ENCODE measurements around the gene MGAT5. TPM values are rescaled to one million over a fixed set of nuclear protein-coding genes. Genes with fewer than 3 reads are reported as not detected.

MGAT5 gene
- total RNA-seq, 1 experiment from 2014 or later = 34.0 TPM

DNA sequence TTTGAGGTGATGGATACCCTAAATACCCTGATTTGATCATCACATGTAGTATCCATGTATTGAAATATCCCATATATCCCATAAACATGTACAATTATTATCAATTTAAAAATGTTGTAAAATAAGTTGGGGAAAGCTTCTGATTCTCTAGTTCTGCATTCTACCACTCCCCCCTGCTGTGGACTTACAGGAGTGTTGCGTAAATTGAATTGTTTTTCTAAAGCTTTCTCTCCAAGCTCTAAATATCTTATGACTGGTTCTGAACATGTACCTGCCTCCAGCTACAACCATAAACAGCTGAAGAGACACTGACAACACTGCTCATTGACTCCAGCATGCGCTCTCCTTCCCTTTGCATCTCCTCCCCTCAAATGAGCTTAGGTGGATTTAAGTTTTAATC is 145.2 kb downstream of the MGAT5 start:
- Histone ChIP-seq H3K79me2 (ENCODE audit: insufficient read depth, low read length) (no peaks in the 10 kb centered on the region), H3K27ac (ENCODE audit: low read depth, low read length) (no peak overlapping the region), H3K9me3 (ENCODE audit: control insufficient read depth in 1 of 2, insufficient read depth in 1 of 2, low read depth in 1 of 2, low read length in 2 of 2) (no peaks in the 10 kb centered on the region), H4K20me1 (ENCODE audit: insufficient read depth) (no peaks in the 10 kb centered on the region), H2AFZ (ENCODE audit: low read depth, low read length, poor library complexity, severe bottlenecking) (no peak overlapping the region), H3K9ac (ENCODE audit: low read length) (no peak overlapping the region), H3K36me3 (ENCODE audit: control insufficient read depth in 1 of 2, insufficient read depth in 2 of 2, low read length in 2 of 2) (no peaks in the 10 kb centered on the region), H3K4me2 (ENCODE audit: low read length) (no peak overlapping the region), H3K4me1 (ENCODE audit: control insufficient read depth in 1 of 2, insufficient read depth in 2 of 2, low read length in 2 of 2) (no peaks in the 10 kb centered on the region), H3K9me2 (ENCODE audit: insufficient read depth) (no peaks in the 10 kb centered on the region), H3K27me3 (ENCODE audit: insufficient read depth, low read length) (no peaks in the 10 kb centered on the region), H3K4me3 (replicated peaks in 1 of 2; ENCODE audit: low read depth in 1 of 2, low read length in 2 of 2) (no peak overlapping the region)
- no peak for TF ChIP-seq EZH2 (IDR thresholded peaks at IDR 0.05)
- no peak for TF ChIP-seq FOSL1 (IDR thresholded peaks at IDR 0.05; ENCODE audit: low read depth)
- TF ChIP-seq TCF7L2 (IDR thresholded peaks at IDR 0.05; ENCODE audit: borderline replicate concordance, extremely low read depth, insufficient read depth, insufficient read length) = no peak
- no peak for TF ChIP-seq ELF1 (IDR thresholded peaks at IDR 0.05; ENCODE audit: borderline replicate concordance, low read depth)
- no peak for TF ChIP-seq EGR1 (IDR thresholded peaks at IDR 0.05; ENCODE audit: low read depth)
- TF ChIP-seq, protein P1, sequence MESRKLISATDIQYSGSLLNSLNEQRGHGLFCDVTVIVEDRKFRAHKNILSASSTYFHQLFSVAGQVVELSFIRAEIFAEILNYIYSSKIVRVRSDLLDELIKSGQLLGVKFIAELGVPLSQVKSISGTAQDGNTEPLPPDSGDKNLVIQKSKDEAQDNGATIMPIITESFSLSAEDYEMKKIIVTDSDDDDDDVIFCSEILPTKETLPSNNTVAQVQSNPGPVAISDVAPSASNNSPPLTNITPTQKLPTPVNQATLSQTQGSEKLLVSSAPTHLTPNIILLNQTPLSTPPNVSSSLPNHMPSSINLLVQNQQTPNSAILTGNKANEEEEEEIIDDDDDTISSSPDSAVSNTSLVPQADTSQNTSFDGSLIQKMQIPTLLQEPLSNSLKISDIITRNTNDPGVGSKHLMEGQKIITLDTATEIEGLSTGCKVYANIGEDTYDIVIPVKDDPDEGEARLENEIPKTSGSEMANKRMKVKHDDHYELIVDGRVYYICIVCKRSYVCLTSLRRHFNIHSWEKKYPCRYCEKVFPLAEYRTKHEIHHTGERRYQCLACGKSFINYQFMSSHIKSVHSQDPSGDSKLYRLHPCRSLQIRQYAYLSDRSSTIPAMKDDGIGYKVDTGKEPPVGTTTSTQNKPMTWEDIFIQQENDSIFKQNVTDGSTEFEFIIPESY (IDR thresholded peaks at IDR 0.05; ENCODE audit: extremely low read depth, insufficient replicate concordance, low read length) = no peak
- TF ChIP-seq, protein P2, sequence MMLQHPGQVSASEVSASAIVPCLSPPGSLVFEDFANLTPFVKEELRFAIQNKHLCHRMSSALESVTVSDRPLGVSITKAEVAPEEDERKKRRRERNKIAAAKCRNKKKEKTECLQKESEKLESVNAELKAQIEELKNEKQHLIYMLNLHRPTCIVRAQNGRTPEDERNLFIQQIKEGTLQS (IDR thresholded peaks at IDR 0.05) = no peak
- no peak for TF ChIP-seq EZH2phosphoT487 (IDR thresholded peaks at IDR 0.05; ENCODE audit: borderline replicate concordance)
- no peak for TF ChIP-seq POLR2AphosphoS5 (IDR thresholded peaks at IDR 0.05; ENCODE audit: low read depth, low read length)
- TF ChIP-seq JUND (IDR thresholded peaks at IDR 0.05) = no peak
- no peak for TF ChIP-seq YY1 (IDR thresholded peaks at IDR 0.05; ENCODE audit: extremely low read depth, insufficient replicate concordance, low read depth, low read length)
- TF ChIP-seq, protein P3, sequence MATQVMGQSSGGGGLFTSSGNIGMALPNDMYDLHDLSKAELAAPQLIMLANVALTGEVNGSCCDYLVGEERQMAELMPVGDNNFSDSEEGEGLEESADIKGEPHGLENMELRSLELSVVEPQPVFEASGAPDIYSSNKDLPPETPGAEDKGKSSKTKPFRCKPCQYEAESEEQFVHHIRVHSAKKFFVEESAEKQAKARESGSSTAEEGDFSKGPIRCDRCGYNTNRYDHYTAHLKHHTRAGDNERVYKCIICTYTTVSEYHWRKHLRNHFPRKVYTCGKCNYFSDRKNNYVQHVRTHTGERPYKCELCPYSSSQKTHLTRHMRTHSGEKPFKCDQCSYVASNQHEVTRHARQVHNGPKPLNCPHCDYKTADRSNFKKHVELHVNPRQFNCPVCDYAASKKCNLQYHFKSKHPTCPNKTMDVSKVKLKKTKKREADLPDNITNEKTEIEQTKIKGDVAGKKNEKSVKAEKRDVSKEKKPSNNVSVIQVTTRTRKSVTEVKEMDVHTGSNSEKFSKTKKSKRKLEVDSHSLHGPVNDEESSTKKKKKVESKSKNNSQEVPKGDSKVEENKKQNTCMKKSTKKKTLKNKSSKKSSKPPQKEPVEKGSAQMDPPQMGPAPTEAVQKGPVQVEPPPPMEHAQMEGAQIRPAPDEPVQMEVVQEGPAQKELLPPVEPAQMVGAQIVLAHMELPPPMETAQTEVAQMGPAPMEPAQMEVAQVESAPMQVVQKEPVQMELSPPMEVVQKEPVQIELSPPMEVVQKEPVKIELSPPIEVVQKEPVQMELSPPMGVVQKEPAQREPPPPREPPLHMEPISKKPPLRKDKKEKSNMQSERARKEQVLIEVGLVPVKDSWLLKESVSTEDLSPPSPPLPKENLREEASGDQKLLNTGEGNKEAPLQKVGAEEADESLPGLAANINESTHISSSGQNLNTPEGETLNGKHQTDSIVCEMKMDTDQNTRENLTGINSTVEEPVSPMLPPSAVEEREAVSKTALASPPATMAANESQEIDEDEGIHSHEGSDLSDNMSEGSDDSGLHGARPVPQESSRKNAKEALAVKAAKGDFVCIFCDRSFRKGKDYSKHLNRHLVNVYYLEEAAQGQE (IDR thresholded peaks at IDR 0.05; ENCODE audit: low read depth) = no peak
- TF ChIP-seq, protein P4, sequence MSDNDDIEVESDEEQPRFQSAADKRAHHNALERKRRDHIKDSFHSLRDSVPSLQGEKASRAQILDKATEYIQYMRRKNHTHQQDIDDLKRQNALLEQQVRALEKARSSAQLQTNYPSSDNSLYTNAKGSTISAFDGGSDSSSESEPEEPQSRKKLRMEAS (IDR thresholded peaks at IDR 0.05) = no peak
- TF ChIP-seq SRF (IDR thresholded peaks at IDR 0.05; ENCODE audit: low read depth) = no peak
- TF ChIP-seq CBX3 (IDR thresholded peaks at IDR 0.05; ENCODE audit: low read depth) = no peak
- no TSS peak for BruUV-seq (replicated peaks)
- intact Hi-C loops (cut with micrococcal nuclease) = no loop called here
- ChIA-PET POLR2A (no interaction called here), RAD21 (ENCODE audit: low non-redundant PET in 1 of 2, low total read pairs in 2 of 2, uncharacterized antibody in 2 of 2, unreplicated experiment in 2 of 2) (no interaction called here), CTCF (no interaction called here)
- no peak for DNase-seq (ENCODE audit: low read depth, low spot score)
- no peak for ATAC-seq

Data from HCT116 (cell line).